ENCODE results near the gene MRPS14. TPM values are rescaled to one million over a fixed set of nuclear protein-coding genes. Genes with fewer than 3 reads are reported as not detected.
A peak's percentile ranks its signal among the peaks of the same experiment; 100 is the strongest.

The MRPS14 gene
- total RNA-seq, 1 donor from 2014 or later = 8.2 TPM

DNA sequence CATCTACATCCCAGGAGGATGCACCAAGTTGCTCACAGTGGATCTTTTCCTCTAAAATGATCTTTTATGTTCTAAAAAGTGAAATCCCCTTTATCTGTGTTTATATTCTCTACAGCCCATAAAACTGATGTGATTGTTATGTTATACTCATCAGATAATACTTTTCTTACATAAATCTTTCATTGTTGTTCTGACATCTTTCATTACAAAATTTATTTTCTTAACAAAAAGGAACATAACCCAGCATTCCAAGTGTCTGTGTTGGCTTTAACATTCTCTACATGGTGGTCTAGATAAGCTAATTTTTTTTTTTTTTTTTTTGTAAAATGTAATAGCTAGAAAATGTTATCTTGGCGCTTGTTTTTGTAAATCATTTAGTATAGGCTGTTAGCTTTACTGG lies 31.8 kb downstream of the MRPS14 start:
- Histone ChIP-seq H3K4me1 (no peaks in the 10 kb centered on the region), H3K9me3 (no peaks in the 10 kb centered on the region), H3K36me3 (no peaks in the 10 kb centered on the region), H3K27me3 (no peaks in the 10 kb centered on the region), H3K27ac (no peak overlapping the region), H3K4me3 (no peak overlapping the region)
- intact Hi-C loops (cut with DNase I) = loop anchor here (10.0 kb wide), 1 partner anchor 837 kb away; the partner anchor contains the start of gene RABGAP1L
- no peak for TF ChIP-seq CTCF (IDR thresholded peaks at IDR 0.05)
- no peak for DNase-seq (ENCODE audit: low spot score in 2 of 2)

DNA sequence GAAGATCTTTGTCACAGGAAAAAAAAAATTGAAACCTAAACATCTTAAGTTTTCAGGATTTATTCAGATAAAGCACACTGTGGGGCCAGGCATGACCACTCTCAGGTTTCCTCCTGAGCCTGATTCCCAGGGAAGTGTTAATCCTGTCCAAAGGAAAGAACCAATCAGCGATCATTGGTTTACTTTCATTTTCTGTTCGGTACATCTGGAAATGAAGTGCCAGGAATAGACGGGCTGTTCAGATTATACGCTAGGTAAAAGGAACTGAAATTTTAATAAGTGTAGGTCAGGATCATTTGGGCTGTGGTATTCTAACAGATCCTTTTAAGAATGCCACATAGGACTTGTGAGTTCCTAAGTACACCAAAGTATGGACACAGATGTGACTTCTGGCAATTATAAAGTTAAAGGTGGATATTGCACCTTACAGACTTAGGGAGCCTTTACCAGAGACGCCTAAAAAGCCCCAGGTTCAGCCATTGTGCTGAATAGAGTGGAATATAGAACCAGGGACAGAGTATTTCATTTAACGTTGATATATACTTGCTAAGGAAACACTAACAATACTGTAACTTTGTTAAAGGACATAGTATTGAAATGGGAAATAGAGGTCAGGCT lies 32.7 kb downstream of the MRPS14 start:
- Histone ChIP-seq H3K27me3 (no peaks in the 10 kb centered on the region), H3K4me3 (peak overlapping the region; percentile 43 to 58), H3K9me3 (no peaks in the 10 kb centered on the region), H3K4me1 (no peaks in the 10 kb centered on the region), H3K36me3 (no peaks in the 10 kb centered on the region), H3K27ac (peak overlapping the region; percentile 73 to 76)
- intact Hi-C loops (cut with DNase I) = loop anchor here (10.0 kb wide), 1 partner anchor 836 kb away; the partner anchor contains the start of gene RABGAP1L
- no peak for DNase-seq (ENCODE audit: low spot score in 2 of 2)
- TF ChIP-seq CTCF (IDR thresholded peaks at IDR 0.05) = no peak

DNA sequence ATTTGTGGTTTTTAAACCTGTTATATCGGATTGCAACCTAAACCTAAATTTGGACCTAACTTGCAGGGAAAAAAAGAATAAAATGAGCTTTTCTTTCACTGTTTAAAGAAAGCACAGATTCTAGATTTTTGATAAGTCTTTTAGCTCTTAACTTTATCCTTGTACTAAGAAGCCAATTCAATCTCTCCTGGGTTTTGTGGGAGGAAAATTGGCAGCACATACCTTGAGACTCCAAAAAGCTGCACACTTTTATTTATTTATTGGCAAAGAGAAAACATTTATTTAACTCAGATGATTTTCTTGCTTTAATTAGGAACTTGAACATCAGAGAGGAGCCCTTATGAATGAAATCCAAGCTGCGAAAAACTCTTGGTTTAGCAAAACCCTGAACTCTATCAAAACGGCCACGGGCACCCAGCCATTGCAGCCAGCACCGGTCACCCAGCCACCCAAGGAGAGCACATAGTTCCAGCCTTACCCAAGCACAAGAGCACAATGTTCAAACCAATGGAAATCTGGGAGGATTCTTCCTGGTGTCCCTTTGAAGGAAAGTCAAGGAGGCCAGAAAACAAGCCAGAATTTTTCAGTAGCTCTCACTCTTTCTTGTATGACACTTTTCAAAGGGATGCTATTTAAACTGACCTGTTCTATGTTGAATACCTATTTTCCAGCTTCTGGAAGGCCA lies 33.5 kb downstream of the MRPS14 start:
- Histone ChIP-seq H3K4me3 (peak overlapping the region; percentile 43 to 58), H3K27me3 (no peaks in the 10 kb centered on the region), H3K4me1 (no peaks in the 10 kb centered on the region), H3K9me3 (no peaks in the 10 kb centered on the region), H3K36me3 (no peaks in the 10 kb centered on the region), H3K27ac (peak overlapping the region; percentile 73 to 76)
- no peak for DNase-seq (ENCODE audit: low spot score in 2 of 2)
- intact Hi-C loops (cut with DNase I) = loop anchor here (10.0 kb wide), 1 partner anchor 835 kb away; the partner anchor contains the start of gene RABGAP1L
- TF ChIP-seq CTCF (IDR thresholded peaks at IDR 0.05) = no peak

- DNase-seq (ENCODE audit: low spot score in 2 of 2) = no peak
- H3K9me3 ChIP-seq = no peaks in the 10 kb centered on the region
- intact Hi-C loops (cut with DNase I) = no loop called here
- H3K27ac ChIP-seq = peak overlapping the region; percentile 73 to 76
- H3K4me3 ChIP-seq = no peak overlapping the region
- no peaks in the 10 kb centered on the region for H3K4me1 ChIP-seq
- H3K36me3 ChIP-seq = no peaks in the 10 kb centered on the region
- no peak for TF ChIP-seq CTCF (IDR thresholded peaks at IDR 0.05)
- no peaks in the 10 kb centered on the region for H3K27me3 ChIP-seq
Measured at GRCh38 chr1:174988986-174989385, 34.2 kb downstream of the MRPS14 start.

DNA sequence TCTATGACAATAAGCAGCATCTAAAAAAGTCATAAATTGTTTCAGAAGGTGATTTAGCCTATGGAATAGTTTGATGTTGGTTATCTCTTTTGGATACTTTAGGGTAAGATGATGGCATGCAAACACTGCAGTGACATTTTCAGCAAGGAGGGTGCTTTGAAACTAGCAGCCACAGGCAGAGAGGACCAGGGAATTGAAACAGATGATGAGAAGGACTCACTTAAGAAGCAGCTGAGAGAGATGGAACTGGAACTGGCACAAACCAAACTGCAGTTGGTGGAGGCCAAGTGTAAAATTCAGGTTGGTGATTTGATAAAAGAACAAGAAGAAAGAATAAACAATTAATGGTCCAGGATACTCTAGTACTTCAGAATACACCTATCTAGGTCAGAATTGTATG lies 34.7 kb downstream of the MRPS14 start:
- DNase-seq (ENCODE audit: low spot score in 2 of 2) = no peak
- H3K27ac ChIP-seq = no peak overlapping the region
- no peaks in the 10 kb centered on the region for H3K9me3 ChIP-seq
- no peak overlapping the region for H3K4me3 ChIP-seq
- H3K27me3 ChIP-seq = no peaks in the 10 kb centered on the region
- no peaks in the 10 kb centered on the region for H3K36me3 ChIP-seq
- TF ChIP-seq CTCF (IDR thresholded peaks at IDR 0.05) = no peak
- H3K4me1 ChIP-seq = no peaks in the 10 kb centered on the region
- intact Hi-C loops (cut with DNase I) = no loop called here
